Parathyroid adenoma (tissue), 2 donors: ENCODE measurements around the gene SHANK2.
"Not testable (repeated sequence)": the region's sequence is repeated elsewhere in the genome, so short reads cannot be mapped to it uniquely, and the experiment has no call there.

Experiments
- H2AFZ ChIP-seq: fragments of 300-600 bp; sonication (generic); one replicate; pipeline ENCODE4 v1.7.0; 2017; ENCODE audit warnings: antibody characterized with exemption, mild to moderate bottlenecking
- H3K27ac ChIP-seq: fragments of 300-600 bp; sonication (generic); one replicate; pipeline ENCODE4 v1.7.0; 2017
- H3K27me3 ChIP-seq: fragments of 300-600 bp; sonication (generic); one replicate; pipeline ENCODE4 v1.7.0; 2017; ENCODE audit warnings: low read length; ENCODE audit not compliant: control insufficient read depth, insufficient read depth
- H3K36me3 ChIP-seq: fragments of 300-600 bp; sonication (generic); one replicate; pipeline ENCODE4 v1.7.0; 2017; ENCODE audit warnings: low read length; ENCODE audit not compliant: control insufficient read depth, insufficient read depth
- H3K4me1 ChIP-seq: fragments of 300-600 bp; sonication (generic); one replicate; pipeline ENCODE4 v1.7.0; 2017; ENCODE audit warnings: control low read depth
- H3K4me2 ChIP-seq: fragments of 300-600 bp; sonication (generic); one replicate; pipeline ENCODE4 v1.7.0; 2017; ENCODE audit warnings: low read length
- H3K4me3 ChIP-seq: fragments of 300-600 bp; sonication (generic); one replicate; pipeline ENCODE4 v1.7.0; 2017; ENCODE audit warnings: low read depth, low read length
- H3K79me2 ChIP-seq: fragments of 300-600 bp; sonication (generic); one replicate; pipeline ENCODE4 v1.7.0; 2017; ENCODE audit warnings: control low read depth
- H3K9ac ChIP-seq: fragments of 300-600 bp; sonication (generic); one replicate; pipeline ENCODE4 v1.7.0; 2017; ENCODE audit warnings: mild to moderate bottlenecking
- H3K9me3 ChIP-seq: fragments of 300-600 bp; sonication (generic); one replicate; pipeline ENCODE4 v1.7.0; 2017; ENCODE audit warnings: low read length; ENCODE audit not compliant: control insufficient read depth
- CTCF ChIP-seq: fragments of 300-600 bp; sonication (generic); IDR thresholded peaks from one replicate; pipeline ENCODE4 v1.7.0; 2017; ENCODE audit warnings: antibody characterized with exemption, mild to moderate bottlenecking
- donor health status: primary hyperparathyroidism.

Gene SHANK2

GRCh38 chr11:71235719-71236118 lies 16.7 kb downstream of the SHANK2 start:
- H3K27me3 ChIP-seq, result no peaks in the 10 kb centered on the region
- no peak overlapping the region for H3K4me2 ChIP-seq
- H3K4me3 ChIP-seq, result no peak overlapping the region
- no peak overlapping the region for H2AFZ ChIP-seq
- H3K79me2 ChIP-seq, result no peaks in the 10 kb centered on the region
- no peaks in the 10 kb centered on the region for H3K4me1 ChIP-seq
- no peak overlapping the region for H3K9ac ChIP-seq
- H3K36me3 ChIP-seq, result no peaks in the 10 kb centered on the region
- TF ChIP-seq CTCF, result no peak
- no peaks in the 10 kb centered on the region for H3K9me3 ChIP-seq
- no peak overlapping the region for H3K27ac ChIP-seq

DNA sequence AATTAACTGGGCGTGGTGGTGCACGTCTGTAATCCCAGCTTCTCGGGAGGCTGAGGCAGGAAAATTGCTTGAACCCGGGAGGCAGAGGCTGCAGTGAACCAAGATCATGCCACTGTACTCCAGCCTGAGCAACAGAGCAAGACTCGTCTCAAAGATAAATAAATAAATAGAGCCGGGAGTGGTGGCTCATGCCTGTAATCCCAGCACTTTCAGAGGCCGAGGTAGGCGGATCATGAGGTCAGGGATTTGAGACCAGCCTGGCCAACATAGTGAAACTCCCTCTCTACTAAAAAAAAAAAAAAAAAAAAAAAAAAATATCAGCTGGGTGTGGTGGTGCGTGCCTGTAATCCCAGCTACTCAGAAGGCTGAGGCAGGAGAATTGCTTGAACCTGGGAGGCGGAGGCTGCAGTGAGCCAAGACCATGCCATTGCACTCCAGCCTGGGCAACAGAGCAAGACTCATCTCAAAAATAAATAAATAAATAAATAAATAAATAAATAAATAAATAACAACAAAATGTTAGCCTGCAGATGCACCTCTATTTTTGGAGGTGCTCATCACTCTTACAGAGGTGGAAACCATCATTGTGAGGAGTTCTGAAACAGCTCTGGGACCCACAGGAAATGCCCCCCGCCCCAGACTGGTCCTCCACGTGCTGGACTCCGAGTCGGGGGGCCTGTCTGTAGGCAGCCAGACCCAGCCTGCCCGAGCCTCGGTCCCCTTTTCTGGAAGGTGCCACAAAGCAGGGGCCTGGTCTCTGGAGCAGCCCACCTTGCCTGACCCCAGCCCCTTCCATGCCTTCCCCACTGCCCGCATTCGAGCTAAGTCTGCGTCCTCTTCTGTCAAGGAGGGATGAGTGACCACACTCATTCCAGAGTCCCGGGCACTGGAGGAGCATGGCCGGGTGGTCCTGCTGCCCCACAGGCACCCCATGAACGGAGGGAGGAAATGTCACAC lies 18.2 kb downstream of the SHANK2 start:
- H3K9ac ChIP-seq, H3K27me3 ChIP-seq, H3K27ac ChIP-seq, H3K9me3 ChIP-seq, H3K79me2 ChIP-seq, H2AFZ ChIP-seq, H3K4me3 ChIP-seq, H3K36me3 ChIP-seq, H3K4me2 ChIP-seq, H3K4me1 ChIP-seq: not testable (repeated sequence)

DNA sequence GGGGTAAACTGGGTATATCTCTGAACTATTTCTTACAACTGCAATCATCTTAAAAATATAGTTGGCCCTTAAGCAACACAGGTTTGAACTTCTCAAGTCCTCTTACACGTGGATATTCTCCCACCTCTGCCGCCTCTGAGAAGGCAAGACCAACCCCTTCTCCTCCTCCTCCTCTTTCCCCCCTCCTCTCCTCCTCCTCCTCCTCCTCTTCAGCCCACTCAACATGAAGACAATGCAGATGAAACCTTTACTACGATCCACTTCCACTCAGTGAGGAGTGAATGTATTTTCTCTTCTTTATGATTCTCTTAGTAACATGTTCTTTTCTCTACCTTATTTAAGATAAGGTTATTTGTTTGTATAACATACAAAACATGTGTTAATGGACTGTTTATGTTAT lies 20.0 kb downstream of the SHANK2 start:
- Histone ChIP-seq H3K4me3 (no peak overlapping the region), H3K27me3 (no peaks in the 10 kb centered on the region), H3K4me1 (no peaks in the 10 kb centered on the region), H3K4me2 (no peak overlapping the region), H2AFZ (no peak overlapping the region), H3K36me3 (no peaks in the 10 kb centered on the region), H3K9me3 (no peaks in the 10 kb centered on the region), H3K9ac (no peak overlapping the region), H3K27ac (no peak overlapping the region), H3K79me2 (no peaks in the 10 kb centered on the region)
- TF ChIP-seq CTCF, result no peak

- Histone ChIP-seq H3K27ac (no peak overlapping the region), H3K9me3 (no peaks in the 10 kb centered on the region), H3K27me3 (no peaks in the 10 kb centered on the region), H3K79me2 (no peaks in the 10 kb centered on the region), H3K4me3 (no peak overlapping the region), H2AFZ (no peak overlapping the region), H3K4me1 (no peaks in the 10 kb centered on the region), H3K4me2 (no peak overlapping the region), H3K9ac (no peak overlapping the region), H3K36me3 (no peaks in the 10 kb centered on the region)
- no peak for TF ChIP-seq CTCF
Observed at GRCh38 chr11:71228961-71229360, 23.4 kb downstream of the SHANK2 start.

- H3K36me3 ChIP-seq, result no peaks in the 10 kb centered on the region
- H3K27ac ChIP-seq, result no peak overlapping the region
- H3K4me3 ChIP-seq, result no peak overlapping the region
- no peak overlapping the region for H2AFZ ChIP-seq
- no peaks in the 10 kb centered on the region for H3K79me2 ChIP-seq
- no peaks in the 10 kb centered on the region for H3K27me3 ChIP-seq
- no peaks in the 10 kb centered on the region for H3K9me3 ChIP-seq
- no peak overlapping the region for H3K4me2 ChIP-seq
- no peaks in the 10 kb centered on the region for H3K4me1 ChIP-seq
- H3K9ac ChIP-seq, result no peak overlapping the region
- no peak for TF ChIP-seq CTCF
Observed at GRCh38 chr11:71227058-71227659, 25.2 kb downstream of the SHANK2 start.
